WTC11 (cell line): ENCODE measurements around the gene FOXJ1. TPM values are rescaled to one million over a fixed set of nuclear protein-coding genes. Genes with fewer than 3 reads are reported as not detected.

Experiments used
- ATAC-seq: fragments of 200-7000 bp; cut with Tn5 transposase; 2 replicates; pipeline ENCODE4 v1.10.0; 2021; ENCODE audit warnings: mild to moderate bottlenecking, moderate library complexity
- CTCF ChIA-PET: fragments of 300-600 bp; sonication (Branson Sonifier 250); formaldehyde crosslinking; loops from one replicate; lab custom pipeline; 2021; ENCODE audit warnings: antibody characterized with exemption; lab: Charles Lee
- POLR2A ChIA-PET: fragments of 350-600 bp; sonication (Branson Sonifier 250); formaldehyde crosslinking; loops from one replicate; lab custom pipeline; 2021; ENCODE audit warnings: antibody characterized with exemption; lab: Charles Lee
- DNase-seq: peaks from one replicate; pipeline ENCODE4 v3.0.0; 2021; ENCODE audit warnings: low spot score
- H3K27ac Mint-ChIP-seq: 2 replicates; pipeline ENCODE4 v1.8.0; 2021; ENCODE audit warnings: mixed read lengths
- H3K27me3 Mint-ChIP-seq: 2 replicates; pipeline ENCODE4 v1.8.0; 2021; ENCODE audit warnings: low read depth, mild to moderate bottlenecking, moderate library complexity, mixed read lengths
- H3K36me3 Mint-ChIP-seq: 2 replicates; pipeline ENCODE4 v1.8.0; 2021; ENCODE audit warnings: mixed read lengths
- H3K4me1 Mint-ChIP-seq: 2 replicates; pipeline ENCODE4 v1.8.0; 2022; ENCODE audit warnings: mixed read lengths
- H3K4me3 Mint-ChIP-seq: 2 replicates; pipeline ENCODE4 v1.8.0; 2021; ENCODE audit warnings: mild to moderate bottlenecking, moderate library complexity, mixed read lengths
- H3K9me3 Mint-ChIP-seq: 2 replicates; pipeline ENCODE4 v1.8.0; 2021; ENCODE audit warnings: mixed read lengths
- CREB1 ChIP-seq: sonication (generic); formaldehyde crosslinking; IDR thresholded peaks from 2 replicates; pipeline ENCODE4 v1.8.0; 2023; ENCODE audit warnings: mild to moderate bottlenecking, missing genetic modification reagents
- FOXK1 ChIP-seq: sonication (generic); formaldehyde crosslinking; IDR thresholded peaks from 2 replicates; pipeline ENCODE4 v1.8.0; 2022; ENCODE audit warnings: mild to moderate bottlenecking, moderate library complexity, missing genetic modification reagents
- FOXP1 ChIP-seq: sonication (generic); formaldehyde crosslinking; IDR thresholded peaks from 2 replicates; pipeline ENCODE4 v1.8.0; 2022; ENCODE audit warnings: missing genetic modification reagents, mild to moderate bottlenecking, moderate library complexity, borderline replicate concordance
- GABPB1 ChIP-seq: sonication (generic); formaldehyde crosslinking; IDR thresholded peaks from 2 replicates; pipeline ENCODE4 v1.8.1; 2023; ENCODE audit warnings: mild to moderate bottlenecking, missing genetic modification reagents
- GTF2I ChIP-seq: fragments of 250-450 bp; sonication (Bioruptor Pico); conservative IDR thresholded peaks from 2 replicates; pipeline ENCODE4 v1.4.0; 2021; ENCODE audit warnings: mild to moderate bottlenecking
- KAT7 ChIP-seq: sonication (generic); formaldehyde crosslinking; IDR thresholded peaks from 2 replicates; pipeline ENCODE4 v1.8.1; 2023; ENCODE audit warnings: missing genetic modification reagents, mild to moderate bottlenecking, borderline replicate concordance
- NFYB ChIP-seq: sonication (generic); formaldehyde crosslinking; conservative IDR thresholded peaks from 2 replicates; pipeline ENCODE4 v1.8.0; 2022; ENCODE audit warnings: low read depth, missing genetic modification reagents
- NR2C2 ChIP-seq: sonication (generic); formaldehyde crosslinking; IDR thresholded peaks from 2 replicates; pipeline ENCODE4 v1.8.0; 2022; ENCODE audit warnings: mild to moderate bottlenecking, missing genetic modification reagents
- PRDM15 ChIP-seq: sonication (generic); formaldehyde crosslinking; IDR thresholded peaks from 2 replicates; pipeline ENCODE4 v1.8.0; 2022; ENCODE audit warnings: missing genetic modification reagents
- RELA ChIP-seq: sonication (generic); formaldehyde crosslinking; IDR thresholded peaks from 2 replicates; pipeline ENCODE4 v1.8.1; 2022; ENCODE audit warnings: missing genetic modification reagents, mild to moderate bottlenecking, borderline replicate concordance
- ZBTB43 ChIP-seq: sonication (generic); formaldehyde crosslinking; IDR thresholded peaks from 2 replicates; pipeline ENCODE4 v1.8.1; 2023; ENCODE audit warnings: mild to moderate bottlenecking, missing genetic modification reagents
- ZNF396 ChIP-seq: fragments of 250-450 bp; sonication (Bioruptor Pico); IDR thresholded peaks from 2 replicates; pipeline ENCODE4 v1.8.0; 2021; ENCODE audit warnings: mild to moderate bottlenecking, moderate library complexity, borderline replicate concordance
- total RNA-seq: library from RNA; stranded (reverse); gene quantifications from 3 replicates; pipeline ENCODE4 v1.2.3, GENCODE V29; 2021
- TF ChIP-seq, protein P1 (sequence below): fragments of 200-600 bp; IDR thresholded peaks from 2 replicates; pipeline ENCODE4 v1.8.0; 2022; ENCODE audit warnings: antibody characterized with exemption
- TF ChIP-seq, protein P2 (sequence below): sonication (generic); formaldehyde crosslinking; IDR thresholded peaks from 2 replicates; pipeline ENCODE4 v1.8.0; 2022; ENCODE audit warnings: mild to moderate bottlenecking, missing genetic modification reagents
- TF ChIP-seq, protein P3 (sequence below): fragments of 250-450 bp; sonication (Bioruptor Pico); IDR thresholded peaks from 2 replicates; pipeline ENCODE4 v1.9.0; 2021; ENCODE audit warnings: moderate library complexity, mild to moderate bottlenecking, inconsistent platforms, borderline replicate concordance
- TF ChIP-seq, protein P4 (sequence below): sonication (generic); formaldehyde crosslinking; IDR thresholded peaks from 2 replicates; pipeline ENCODE4 v1.8.1; 2022; ENCODE audit warnings: mild to moderate bottlenecking, missing genetic modification reagents, moderate library complexity, borderline replicate concordance
- TF ChIP-seq, protein P5 (sequence below): sonication (generic); formaldehyde crosslinking; IDR thresholded peaks from 2 replicates; pipeline ENCODE4 v1.8.0; 2022; ENCODE audit warnings: mild to moderate bottlenecking, missing genetic modification reagents
- TF ChIP-seq, protein P6 (sequence below): sonication (generic); formaldehyde crosslinking; IDR thresholded peaks from 2 replicates; pipeline ENCODE4 v1.8.1; 2023; ENCODE audit warnings: mild to moderate bottlenecking, moderate library complexity, missing genetic modification reagents

The FOXJ1 gene
- total RNA-seq, 1 experiment from 2014 or later = 11.8 TPM

- H3K9me3 Mint-ChIP-seq = no peaks in the 10 kb centered on the region
- H3K36me3 Mint-ChIP-seq = no peaks in the 10 kb centered on the region
- ChIA-PET POLR2A (interaction anchor here (0.7 kb wide), 1 partner anchor 293 kb away, joined by 3 read pairs; no protein-coding TSS in a partner anchor), CTCF (interaction anchor here (0.6 to 3.6 kb wide), 72 partner anchors 8 to 1728 kb away, joined by 3 to 61 read pairs (median 6); partner anchors contain the start of genes EXOC7, FOXJ1, GALR2 and MRPL38)
- DNase-seq (peak; percentile 94), ATAC-seq (peak; percentile 90)
- no peak overlapping the region for H3K4me3 Mint-ChIP-seq
- H3K4me1 Mint-ChIP-seq = peaks cover 9% of the 10 kb centered on the region
- H3K27me3 Mint-ChIP-seq = peaks cover 4% of the 10 kb centered on the region; the same call in 1 of the 2 replicates
- TF ChIP-seq CREB1 = no peak
- TF ChIP-seq, protein P1, sequence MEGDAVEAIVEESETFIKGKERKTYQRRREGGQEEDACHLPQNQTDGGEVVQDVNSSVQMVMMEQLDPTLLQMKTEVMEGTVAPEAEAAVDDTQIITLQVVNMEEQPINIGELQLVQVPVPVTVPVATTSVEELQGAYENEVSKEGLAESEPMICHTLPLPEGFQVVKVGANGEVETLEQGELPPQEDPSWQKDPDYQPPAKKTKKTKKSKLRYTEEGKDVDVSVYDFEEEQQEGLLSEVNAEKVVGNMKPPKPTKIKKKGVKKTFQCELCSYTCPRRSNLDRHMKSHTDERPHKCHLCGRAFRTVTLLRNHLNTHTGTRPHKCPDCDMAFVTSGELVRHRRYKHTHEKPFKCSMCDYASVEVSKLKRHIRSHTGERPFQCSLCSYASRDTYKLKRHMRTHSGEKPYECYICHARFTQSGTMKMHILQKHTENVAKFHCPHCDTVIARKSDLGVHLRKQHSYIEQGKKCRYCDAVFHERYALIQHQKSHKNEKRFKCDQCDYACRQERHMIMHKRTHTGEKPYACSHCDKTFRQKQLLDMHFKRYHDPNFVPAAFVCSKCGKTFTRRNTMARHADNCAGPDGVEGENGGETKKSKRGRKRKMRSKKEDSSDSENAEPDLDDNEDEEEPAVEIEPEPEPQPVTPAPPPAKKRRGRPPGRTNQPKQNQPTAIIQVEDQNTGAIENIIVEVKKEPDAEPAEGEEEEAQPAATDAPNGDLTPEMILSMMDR = peak; percentile 83
- peak; percentile 75; the same call in 1 of the 2 replicates for TF ChIP-seq GABPB1 (CRISPR knock-in tag)
- peak; percentile 79; the same call in 1 of the 2 replicates for TF ChIP-seq ZBTB43 (CRISPR knock-in tag)
- TF ChIP-seq, protein P2, sequence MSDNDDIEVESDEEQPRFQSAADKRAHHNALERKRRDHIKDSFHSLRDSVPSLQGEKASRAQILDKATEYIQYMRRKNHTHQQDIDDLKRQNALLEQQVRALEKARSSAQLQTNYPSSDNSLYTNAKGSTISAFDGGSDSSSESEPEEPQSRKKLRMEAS (CRISPR knock-in tag) = peak; percentile 30; the same call in 1 of the 2 replicates
- H3K27ac Mint-ChIP-seq = no peak overlapping the region
Measured at GRCh38 chr17:76182016-76182764, 41.1 kb upstream of the FOXJ1 start.

- Mint-ChIP-seq H3K27me3 (peaks cover 4% of the 10 kb centered on the region; the same call in 1 of the 2 replicates), H3K9me3 (no peaks in the 10 kb centered on the region), H3K36me3 (no peaks in the 10 kb centered on the region), H3K4me3 (no peak overlapping the region), H3K4me1 (peaks cover 17% of the 10 kb centered on the region), H3K27ac (peak overlapping the region; percentile 61; the same call in 1 of the 2 replicates)
- ChIA-PET CTCF (interaction anchor here (0.6 to 6.4 kb wide), 20 partner anchors 10 to 191 kb away, joined by 3 to 56 read pairs (median 4); partner anchors contain the start of genes EXOC7 and UBALD2), POLR2A (no interaction called here)
- DNase-seq (no peak), ATAC-seq (no peak)
- TF ChIP-seq, protein P3, sequence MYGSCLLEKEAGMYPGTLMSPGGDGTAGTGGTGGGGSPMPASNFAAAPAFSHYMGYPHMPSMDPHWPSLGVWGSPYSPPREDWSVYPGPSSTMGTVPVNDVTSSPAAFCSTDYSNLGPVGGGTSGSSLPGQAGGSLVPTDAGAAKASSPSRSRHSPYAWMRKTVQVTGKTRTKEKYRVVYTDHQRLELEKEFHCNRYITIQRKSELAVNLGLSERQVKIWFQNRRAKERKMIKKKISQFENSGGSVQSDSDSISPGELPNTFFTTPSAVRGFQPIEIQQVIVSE (CRISPR knock-in tag) = no peak
- TF ChIP-seq NR2C2 (CRISPR knock-in tag) (no peak), PRDM15 (CRISPR knock-in tag) (no peak), FOXK1 (CRISPR knock-in tag) (no peak), ZNF396 (CRISPR knock-in tag) (no peak), NFYB (CRISPR knock-in tag) (no peak), GTF2I (CRISPR knock-in tag) (no peak), KAT7 (CRISPR knock-in tag) (no peak), FOXP1 (CRISPR knock-in tag) (no peak), RELA (CRISPR knock-in tag) (no peak)
- TF ChIP-seq, protein P4, sequence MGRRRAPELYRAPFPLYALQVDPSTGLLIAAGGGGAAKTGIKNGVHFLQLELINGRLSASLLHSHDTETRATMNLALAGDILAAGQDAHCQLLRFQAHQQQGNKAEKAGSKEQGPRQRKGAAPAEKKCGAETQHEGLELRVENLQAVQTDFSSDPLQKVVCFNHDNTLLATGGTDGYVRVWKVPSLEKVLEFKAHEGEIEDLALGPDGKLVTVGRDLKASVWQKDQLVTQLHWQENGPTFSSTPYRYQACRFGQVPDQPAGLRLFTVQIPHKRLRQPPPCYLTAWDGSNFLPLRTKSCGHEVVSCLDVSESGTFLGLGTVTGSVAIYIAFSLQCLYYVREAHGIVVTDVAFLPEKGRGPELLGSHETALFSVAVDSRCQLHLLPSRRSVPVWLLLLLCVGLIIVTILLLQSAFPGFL (CRISPR knock-in tag) = no peak
- TF ChIP-seq, protein P2 (CRISPR knock-in tag) = no peak
- TF ChIP-seq, protein P5, sequence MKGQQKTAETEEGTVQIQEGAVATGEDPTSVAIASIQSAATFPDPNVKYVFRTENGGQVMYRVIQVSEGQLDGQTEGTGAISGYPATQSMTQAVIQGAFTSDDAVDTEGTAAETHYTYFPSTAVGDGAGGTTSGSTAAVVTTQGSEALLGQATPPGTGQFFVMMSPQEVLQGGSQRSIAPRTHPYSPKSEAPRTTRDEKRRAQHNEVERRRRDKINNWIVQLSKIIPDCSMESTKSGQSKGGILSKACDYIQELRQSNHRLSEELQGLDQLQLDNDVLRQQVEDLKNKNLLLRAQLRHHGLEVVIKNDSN = no peak
- TF ChIP-seq, protein P6, sequence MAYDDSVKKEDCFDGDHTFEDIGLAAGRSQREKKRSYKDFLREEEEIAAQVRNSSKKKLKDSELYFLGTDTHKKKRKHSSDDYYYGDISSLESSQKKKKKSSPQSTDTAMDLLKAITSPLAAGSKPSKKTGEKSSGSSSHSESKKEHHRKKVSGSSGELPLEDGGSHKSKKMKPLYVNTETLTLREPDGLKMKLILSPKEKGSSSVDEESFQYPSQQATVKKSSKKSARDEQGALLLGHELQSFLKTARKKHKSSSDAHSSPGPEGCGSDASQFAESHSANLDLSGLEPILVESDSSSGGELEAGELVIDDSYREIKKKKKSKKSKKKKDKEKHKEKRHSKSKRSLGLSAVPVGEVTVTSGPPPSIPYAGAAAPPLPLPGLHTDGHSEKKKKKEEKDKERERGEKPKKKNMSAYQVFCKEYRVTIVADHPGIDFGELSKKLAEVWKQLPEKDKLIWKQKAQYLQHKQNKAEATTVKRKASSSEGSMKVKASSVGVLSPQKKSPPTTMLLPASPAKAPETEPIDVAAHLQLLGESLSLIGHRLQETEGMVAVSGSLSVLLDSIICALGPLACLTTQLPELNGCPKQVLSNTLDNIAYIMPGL (CRISPR knock-in tag) = no peak
Measured at GRCh38 chr17:76179496-76180467, 38.7 kb upstream of the FOXJ1 start.
